ENCODE data around the gene ARMC10. TPM values are rescaled to one million over a fixed set of nuclear protein-coding genes. Genes with fewer than 3 reads are reported as not detected.
"Not testable (repeated sequence)": the region's sequence is repeated elsewhere in the genome, so short reads cannot be mapped to it uniquely, and the experiment has no call there.

The ARMC10 gene
- 40.1 and 46.6 TPM in 2 replicates for total RNA-seq

DNA sequence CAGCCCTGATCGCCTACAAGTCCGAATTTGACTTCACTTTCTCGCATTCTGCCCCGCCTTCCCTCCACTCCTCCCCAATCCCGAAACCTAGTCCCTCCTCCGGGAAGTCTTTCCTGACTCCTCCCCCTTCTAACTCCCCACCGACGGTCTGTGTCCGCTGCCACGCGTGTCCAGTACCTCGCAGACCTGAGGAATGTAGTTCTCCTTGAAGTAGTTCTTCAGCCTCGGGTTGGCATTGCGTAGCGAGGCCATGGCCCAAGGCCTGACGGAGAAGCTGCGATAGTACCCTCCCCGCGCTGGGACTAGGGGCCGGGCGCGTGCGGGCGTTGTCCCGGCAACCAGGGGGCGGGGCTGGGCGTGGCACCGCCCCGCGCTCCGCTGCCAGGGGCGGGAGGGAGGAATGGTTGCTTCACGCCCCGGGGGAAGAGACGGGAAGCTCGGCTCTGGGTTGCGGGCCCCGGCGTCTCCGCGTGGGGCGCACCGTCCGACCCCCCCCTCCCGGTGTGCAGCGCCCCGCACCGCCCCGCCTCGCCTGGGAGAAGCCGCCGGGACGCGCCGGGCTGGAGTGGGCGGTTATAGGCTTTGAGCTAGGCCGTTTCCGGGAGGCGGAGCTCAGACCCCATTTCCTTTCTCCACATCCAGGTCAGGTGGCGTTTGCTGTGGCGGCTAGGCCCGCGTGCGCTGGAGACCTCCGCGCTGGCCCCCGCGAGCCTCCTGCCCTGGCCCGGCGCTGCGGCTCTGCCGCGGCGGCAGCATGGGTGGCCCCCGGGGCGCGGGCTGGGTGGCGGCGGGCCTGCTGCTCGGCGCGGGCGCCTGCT, at the start of gene ARMC10, which contains the start of gene FBXL13:
Gene ARMC10 (plus strand): TSS at position 622 of the 818 bp plus-strand sequence. CDS start 133 bp downstream, at position 755.
Gene FBXL13 (minus strand): TSS at position 278 of the 818 bp plus-strand sequence.
- peak; percentile 89 for DNase-seq (ENCODE audit: low read depth)
- peak; percentile 90 for FAIRE-seq
- TF ChIP-seq, protein P1, sequence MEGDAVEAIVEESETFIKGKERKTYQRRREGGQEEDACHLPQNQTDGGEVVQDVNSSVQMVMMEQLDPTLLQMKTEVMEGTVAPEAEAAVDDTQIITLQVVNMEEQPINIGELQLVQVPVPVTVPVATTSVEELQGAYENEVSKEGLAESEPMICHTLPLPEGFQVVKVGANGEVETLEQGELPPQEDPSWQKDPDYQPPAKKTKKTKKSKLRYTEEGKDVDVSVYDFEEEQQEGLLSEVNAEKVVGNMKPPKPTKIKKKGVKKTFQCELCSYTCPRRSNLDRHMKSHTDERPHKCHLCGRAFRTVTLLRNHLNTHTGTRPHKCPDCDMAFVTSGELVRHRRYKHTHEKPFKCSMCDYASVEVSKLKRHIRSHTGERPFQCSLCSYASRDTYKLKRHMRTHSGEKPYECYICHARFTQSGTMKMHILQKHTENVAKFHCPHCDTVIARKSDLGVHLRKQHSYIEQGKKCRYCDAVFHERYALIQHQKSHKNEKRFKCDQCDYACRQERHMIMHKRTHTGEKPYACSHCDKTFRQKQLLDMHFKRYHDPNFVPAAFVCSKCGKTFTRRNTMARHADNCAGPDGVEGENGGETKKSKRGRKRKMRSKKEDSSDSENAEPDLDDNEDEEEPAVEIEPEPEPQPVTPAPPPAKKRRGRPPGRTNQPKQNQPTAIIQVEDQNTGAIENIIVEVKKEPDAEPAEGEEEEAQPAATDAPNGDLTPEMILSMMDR (IDR thresholded peaks at IDR 0.05; ENCODE audit: insufficient read depth, low read length, severe bottlenecking) = peak; percentile 38
- Histone ChIP-seq H3K36me3 (ENCODE audit: control insufficient read depth, insufficient read depth, low read length) (peaks cover 3% of the 10 kb centered on the region), H3K4me3 (ENCODE audit: low read depth, low read length) (peak within 1 kb of the TSS; percentile 64), H3K27me3 (ENCODE audit: control insufficient read depth, insufficient read depth, low read length) (no peaks in the 10 kb centered on the region)

DNA sequence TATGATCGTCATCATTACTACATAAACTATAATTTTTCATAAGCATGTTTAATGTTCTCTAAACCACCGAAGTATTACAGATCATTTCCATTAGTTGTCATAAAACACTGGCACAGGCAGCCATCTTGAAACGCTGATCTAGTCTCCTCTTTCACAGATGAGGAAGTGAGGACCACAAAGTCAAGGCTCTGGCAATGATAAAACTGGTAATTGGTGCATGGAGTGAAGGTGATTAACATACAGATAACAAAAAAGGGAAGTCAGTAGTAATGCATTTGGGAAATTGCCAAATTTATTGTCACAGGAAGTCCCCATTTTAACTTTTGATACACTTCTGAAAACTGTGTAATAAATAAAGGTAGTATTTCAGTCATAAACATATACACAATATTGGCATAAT, 49.6 kb upstream of the ARMC10 start:
- DNase-seq (ENCODE audit: low read depth) (no peak), FAIRE-seq (no peak)
- TF ChIP-seq, protein P1 (IDR thresholded peaks at IDR 0.05; ENCODE audit: insufficient read depth, low read length, severe bottlenecking) = no peak
- Histone ChIP-seq H3K36me3 (ENCODE audit: control insufficient read depth, insufficient read depth, low read length) (no peaks in the 10 kb centered on the region), H3K27me3 (ENCODE audit: control insufficient read depth, insufficient read depth, low read length) (no peaks in the 10 kb centered on the region), H3K4me3 (ENCODE audit: low read depth, low read length) (no peak overlapping the region)

DNA sequence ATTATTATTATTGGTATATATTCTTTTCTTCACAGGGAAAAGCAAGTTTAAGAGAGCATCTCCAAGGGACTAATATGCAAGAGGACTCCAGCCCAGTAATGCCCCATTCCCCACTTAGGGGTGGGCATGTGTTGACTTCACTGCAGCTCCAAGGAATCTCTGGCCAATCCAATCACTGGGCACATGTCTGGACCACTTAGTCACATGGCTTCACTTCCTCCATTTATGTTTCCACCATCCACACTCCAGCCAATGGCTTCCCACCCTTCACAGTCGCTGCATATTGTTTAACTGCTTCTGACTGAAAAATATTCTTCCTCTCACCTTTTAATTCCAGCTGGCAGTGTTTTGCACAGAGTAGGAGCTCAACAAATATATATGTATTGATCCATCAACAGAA, 43.9 kb upstream of the ARMC10 start:
- no peak overlapping the region for H3K4me3 ChIP-seq (ENCODE audit: low read depth, low read length)
- TF ChIP-seq, protein P1 (IDR thresholded peaks at IDR 0.05; ENCODE audit: insufficient read depth, low read length, severe bottlenecking) = no peak
- DNase-seq (ENCODE audit: low read depth) = no peak
- FAIRE-seq = no peak
- no peaks in the 10 kb centered on the region for H3K36me3 ChIP-seq (ENCODE audit: control insufficient read depth, insufficient read depth, low read length)
- H3K27me3 ChIP-seq (ENCODE audit: control insufficient read depth, insufficient read depth, low read length) = no peaks in the 10 kb centered on the region

DNA sequence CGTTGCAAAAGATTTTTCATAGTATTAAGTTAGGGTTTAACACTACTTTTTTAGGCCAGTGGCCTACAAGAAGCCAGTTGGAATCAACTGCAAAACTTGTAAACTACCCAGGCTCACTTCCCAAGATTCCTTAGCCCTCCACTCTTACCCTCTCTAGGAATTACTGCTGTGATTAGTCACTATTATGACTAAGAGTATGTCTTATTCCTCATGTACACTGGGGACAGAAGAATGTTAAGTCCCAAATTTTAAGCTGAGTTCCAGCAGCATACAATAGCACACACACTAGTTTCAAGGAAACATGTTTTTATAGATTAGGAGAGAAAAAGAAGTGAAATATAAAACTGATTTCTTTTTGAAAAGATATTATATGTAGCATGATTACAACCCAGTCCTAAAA, 43.2 kb upstream of the ARMC10 start:
- DNase-seq (ENCODE audit: low read depth) = peak; percentile 12
- no peak for FAIRE-seq
- TF ChIP-seq, protein P1 (IDR thresholded peaks at IDR 0.05; ENCODE audit: insufficient read depth, low read length, severe bottlenecking) = no peak

DNA sequence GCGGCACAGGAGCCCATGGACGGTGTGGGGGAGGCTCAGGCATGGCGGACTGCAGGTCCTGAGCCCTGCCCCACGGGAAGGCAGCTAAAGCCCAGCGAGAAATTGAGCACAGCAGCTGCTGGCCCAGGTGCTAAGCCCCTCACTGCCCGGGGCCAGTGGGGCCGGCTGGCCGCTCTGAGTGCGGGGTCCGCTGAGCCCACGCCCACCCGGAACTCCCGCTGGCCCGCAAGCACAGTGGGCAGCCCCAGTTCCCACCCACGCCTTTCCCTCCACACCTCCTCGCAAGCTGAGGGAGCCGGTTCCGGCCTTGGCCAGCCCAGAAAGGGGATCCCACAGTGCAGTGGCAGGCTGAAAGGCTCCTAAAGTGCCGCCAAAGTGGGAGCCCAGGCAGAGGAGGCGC, 40.6 kb upstream of the ARMC10 start:
- not testable (repeated sequence) for FAIRE-seq; H3K27me3 ChIP-seq (ENCODE audit: control insufficient read depth, insufficient read depth, low read length); DNase-seq (ENCODE audit: low read depth); H3K36me3 ChIP-seq (ENCODE audit: control insufficient read depth, insufficient read depth, low read length); H3K4me3 ChIP-seq (ENCODE audit: low read depth, low read length)

More for the DNA sequence above, 43.2 kb upstream of the ARMC10 start:
- Histone ChIP-seq H3K27me3 (ENCODE audit: control insufficient read depth, insufficient read depth, low read length) (no peaks in the 10 kb centered on the region), H3K36me3 (ENCODE audit: control insufficient read depth, insufficient read depth, low read length) (no peaks in the 10 kb centered on the region), H3K4me3 (ENCODE audit: low read depth, low read length) (no peak overlapping the region)

DNA sequence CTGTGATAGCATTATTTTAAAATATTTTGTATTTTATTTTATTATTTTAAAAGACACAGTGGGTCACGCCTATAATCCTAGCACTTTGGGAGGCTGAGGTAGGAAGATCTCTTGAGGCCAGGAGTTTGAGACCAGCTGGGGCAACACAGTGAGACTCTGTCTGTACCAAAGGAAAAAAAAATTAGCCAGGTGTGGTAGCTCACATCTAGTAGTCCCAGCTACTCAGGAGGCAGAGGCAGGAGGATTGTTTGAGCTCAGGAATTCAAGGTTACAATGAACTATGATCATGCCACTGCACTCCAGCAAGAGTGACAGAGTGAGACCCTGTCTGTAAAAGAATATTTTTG, 37.5 kb upstream of the ARMC10 start:
- no peaks in the 10 kb centered on the region for H3K27me3 ChIP-seq (ENCODE audit: control insufficient read depth, insufficient read depth, low read length)
- TF ChIP-seq, protein P1 (IDR thresholded peaks at IDR 0.05; ENCODE audit: insufficient read depth, low read length, severe bottlenecking) = no peak
- DNase-seq (ENCODE audit: low read depth) (no peak), FAIRE-seq (no peak)
- H3K36me3 ChIP-seq (ENCODE audit: control insufficient read depth, insufficient read depth, low read length) = no peaks in the 10 kb centered on the region
- no peak overlapping the region for H3K4me3 ChIP-seq (ENCODE audit: low read depth, low read length)

DNA sequence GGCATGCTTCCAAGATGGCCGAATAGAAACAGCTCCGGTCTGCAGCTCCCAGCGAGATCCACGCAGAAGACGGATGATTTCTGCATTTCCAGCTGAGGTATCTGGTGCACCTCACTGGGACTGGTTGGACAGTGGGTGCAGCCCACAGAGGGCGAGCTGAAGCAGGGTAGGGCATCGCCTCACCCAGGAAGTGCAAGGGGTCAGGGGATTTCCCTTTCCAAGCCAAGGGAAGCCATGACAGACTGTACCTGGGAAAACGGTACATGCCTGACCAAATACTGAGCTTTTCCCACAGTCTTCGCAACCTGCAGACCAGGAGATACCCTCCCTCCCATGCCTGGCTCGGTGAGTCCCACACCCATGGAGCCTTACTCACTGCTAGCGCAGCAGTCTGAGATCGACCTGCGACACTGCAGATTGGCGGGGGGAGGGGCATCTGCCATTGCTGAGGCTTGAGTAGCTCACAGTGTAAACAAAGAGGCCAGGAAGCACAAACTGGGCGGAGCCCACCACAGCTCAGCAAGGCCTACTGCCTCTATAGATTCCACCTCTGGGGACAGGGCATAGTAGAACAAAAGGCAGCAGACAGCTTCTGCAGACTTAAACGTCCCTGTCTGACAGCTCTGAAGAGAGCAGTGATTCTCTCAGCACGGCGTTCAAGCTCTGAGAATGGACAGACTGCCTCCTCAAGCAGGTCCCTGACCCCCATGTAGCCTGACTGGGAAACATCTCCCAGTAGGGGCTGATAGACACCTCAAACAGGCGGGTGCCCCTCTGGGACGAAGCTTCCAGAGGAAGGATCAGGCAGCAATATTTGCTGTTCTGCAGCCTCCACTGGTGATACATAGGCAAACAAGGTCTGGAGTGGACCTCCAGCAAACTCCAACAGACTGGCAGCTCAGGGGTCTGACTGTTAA, 36.9 kb upstream of the ARMC10 start:
- FAIRE-seq; H3K4me3 ChIP-seq (ENCODE audit: low read depth, low read length); H3K36me3 ChIP-seq (ENCODE audit: control insufficient read depth, insufficient read depth, low read length); H3K27me3 ChIP-seq (ENCODE audit: control insufficient read depth, insufficient read depth, low read length): not testable (repeated sequence)
- peak; percentile 55 for DNase-seq (ENCODE audit: low read depth)

DNA sequence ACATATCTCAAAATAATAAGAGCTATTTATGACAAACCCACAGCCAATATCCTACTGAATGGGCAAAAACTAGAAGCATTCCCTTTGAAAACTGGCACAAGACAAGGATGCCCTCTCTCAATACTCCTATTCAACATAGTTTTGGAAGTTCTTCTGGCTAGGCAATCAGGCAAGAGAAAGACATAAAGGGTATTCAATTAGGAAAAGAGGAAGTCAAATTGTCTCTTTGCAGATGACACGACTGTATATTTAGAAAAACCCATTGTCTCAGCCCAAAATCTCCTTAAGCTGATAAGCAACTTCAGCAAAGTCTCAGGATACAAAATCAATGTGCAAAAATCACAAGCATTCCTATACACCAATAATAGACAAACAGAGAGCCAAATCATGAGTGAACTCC, 33.1 kb upstream of the ARMC10 start:
- not testable (repeated sequence) for H3K4me3 ChIP-seq (ENCODE audit: low read depth, low read length); H3K36me3 ChIP-seq (ENCODE audit: control insufficient read depth, insufficient read depth, low read length); FAIRE-seq; DNase-seq (ENCODE audit: low read depth); H3K27me3 ChIP-seq (ENCODE audit: control insufficient read depth, insufficient read depth, low read length)
